OCI-LY1 (cell line): ENCODE results near the gene KITLG.

Experiments used
- H2AFZ ChIP-seq: fragments of 200-600 bp; sonication (generic), shearing (Covaris generic); 2 replicates; pipeline ENCODE4 v1.6.0; 2014; ENCODE audit warnings: antibody characterized with exemption, mild to moderate bottlenecking, low read length
- H3F3A ChIP-seq: fragments of 200-600 bp; sonication (generic), shearing (Covaris generic); 2 replicates; pipeline ENCODE4 v1.6.0; 2014; ENCODE audit warnings: mild to moderate bottlenecking, antibody characterized with exemption, low read length, moderate library complexity; ENCODE audit not compliant: insufficient read depth
- H3K27ac ChIP-seq: fragments of 200-600 bp; sonication (generic); 2 replicates; pipeline ENCODE4 v1.5.1; 2014; ENCODE audit warnings: low read length, mixed run types, mild to moderate bottlenecking, low read depth; ENCODE audit not compliant: poor library complexity, severe bottlenecking
- H3K27me3 ChIP-seq: fragments of 200-600 bp; sonication (generic); 2 replicates; pipeline ENCODE4 v1.6.0; 2014; ENCODE audit warnings: antibody characterized with exemption, mild to moderate bottlenecking, low read length, moderate library complexity; ENCODE audit not compliant: insufficient read depth
- H3K36me3 ChIP-seq: fragments of 200-600 bp; sonication (generic); 2 replicates; pipeline ENCODE4 v1.6.1; 2014; ENCODE audit warnings: mild to moderate bottlenecking, antibody characterized with exemption, low read length, moderate library complexity, mixed read lengths; ENCODE audit not compliant: insufficient read depth
- H3K4me1 ChIP-seq: fragments of 200-600 bp; sonication (generic); 2 replicates; pipeline ENCODE4 v1.5.1; 2014; ENCODE audit warnings: mild to moderate bottlenecking, low read length, moderate library complexity; ENCODE audit not compliant: insufficient read depth, severe bottlenecking
- H3K4me2 ChIP-seq: fragments of 200-600 bp; sonication (generic), shearing (Covaris generic); 2 replicates; pipeline ENCODE4 v1.6.1; 2014; ENCODE audit warnings: low read length
- H3K4me3 ChIP-seq: fragments of 200-600 bp; sonication (generic); 2 replicates; pipeline ENCODE4 v1.5.1; 2014; ENCODE audit warnings: low read length, low read depth, mild to moderate bottlenecking, mixed read lengths; ENCODE audit not compliant: poor library complexity, severe bottlenecking
- H3K79me2 ChIP-seq: fragments of 200-600 bp; shearing (Covaris generic); 2 replicates; pipeline ENCODE4 v1.6.1; 2016; ENCODE audit warnings: mixed run types, low read length, mixed read lengths; ENCODE audit not compliant: insufficient read depth
- H3K9ac ChIP-seq: fragments of 200-600 bp; sonication (generic), shearing (Covaris generic); 2 replicates; pipeline ENCODE4 v1.6.1; 2014; ENCODE audit warnings: mild to moderate bottlenecking, low read length, mixed read lengths
- H3K9me2 ChIP-seq: fragments of 200-600 bp; sonication (generic), shearing (Covaris generic); 2 replicates; pipeline ENCODE4 v1.6.1; 2014; ENCODE audit warnings: low read depth, mild to moderate bottlenecking, low read length, mixed read lengths
- H3K9me3 ChIP-seq: fragments of 200-600 bp; shearing (Covaris generic); 2 replicates; pipeline ENCODE4 v1.6.1; 2014; ENCODE audit warnings: low read length, mixed read lengths
- H4K20me1 ChIP-seq: fragments of 200-600 bp; sonication (generic), shearing (Covaris generic); 2 replicates; pipeline ENCODE4 v1.6.0; 2016; ENCODE audit warnings: mild to moderate bottlenecking, low read length; ENCODE audit not compliant: insufficient read depth
- CTCF ChIP-seq: fragments of 200-600 bp; sonication (generic), shearing (Covaris generic); IDR thresholded peaks from 2 replicates; pipeline ENCODE4 v1.5.1; 2017; ENCODE audit warnings: mild to moderate bottlenecking, antibody characterized with exemption, low read length, moderate library complexity, mixed read lengths
- EZH2 ChIP-seq: fragments of 200-600 bp; sonication (generic), shearing (Covaris generic); IDR thresholded peaks from 2 replicates; pipeline ENCODE4 v1.8.0; 2017; ENCODE audit warnings: borderline replicate concordance, mixed run types, mild to moderate bottlenecking, antibody characterized with exemption, low read length, moderate library complexity, mixed read lengths

Gene KITLG

GRCh38 chr12:88518863-88519403, 61.3 kb downstream of the KITLG start:
- no peaks in the 10 kb centered on the region for H3K79me2 ChIP-seq
- H3K27ac ChIP-seq: no peak overlapping the region
- H3K9me2 ChIP-seq: no peaks in the 10 kb centered on the region
- no peaks in the 10 kb centered on the region for H3K4me1 ChIP-seq
- no peak overlapping the region for H2AFZ ChIP-seq
- no peak overlapping the region for H3K9ac ChIP-seq
- no peak overlapping the region for H3K4me3 ChIP-seq
- H3F3A ChIP-seq: no peaks in the 10 kb centered on the region
- no peak overlapping the region for H3K4me2 ChIP-seq
- no peaks in the 10 kb centered on the region for H3K27me3 ChIP-seq
- TF ChIP-seq CTCF (no peak), EZH2 (no peak)
- no peaks in the 10 kb centered on the region for H3K9me3 ChIP-seq
- H3K36me3 ChIP-seq: no peaks in the 10 kb centered on the region
- no peaks in the 10 kb centered on the region for H4K20me1 ChIP-seq

DNA sequence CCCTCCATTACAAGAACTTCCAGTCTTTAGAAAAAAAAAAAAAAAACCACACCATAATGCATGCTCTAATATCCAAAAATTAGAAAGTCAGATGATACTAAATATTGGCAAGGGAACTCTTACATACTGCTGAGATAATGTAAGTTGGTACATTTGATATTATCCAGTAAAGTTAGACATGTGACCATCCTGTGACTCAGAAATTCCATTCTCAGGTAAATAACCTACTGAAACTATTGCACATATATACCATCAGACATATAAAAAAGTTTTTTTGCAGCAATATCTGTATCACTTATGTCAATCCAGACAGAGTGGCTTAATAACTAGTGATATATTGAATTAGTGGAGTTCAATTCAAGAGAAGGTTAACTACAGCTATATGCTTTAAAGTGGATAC, 63.5 kb downstream of the KITLG start:
- Histone ChIP-seq H3K9ac (no peak overlapping the region), H3K4me1 (no peaks in the 10 kb centered on the region), H3K36me3 (no peaks in the 10 kb centered on the region), H3K9me3 (no peaks in the 10 kb centered on the region), H3F3A (no peaks in the 10 kb centered on the region), H4K20me1 (no peaks in the 10 kb centered on the region), H3K27me3 (no peaks in the 10 kb centered on the region), H2AFZ (no peak overlapping the region), H3K9me2 (no peaks in the 10 kb centered on the region), H3K4me2 (no peak overlapping the region), H3K27ac (no peak overlapping the region), H3K79me2 (no peaks in the 10 kb centered on the region), H3K4me3 (no peak overlapping the region)
- no peak for TF ChIP-seq CTCF

GRCh38 chr12:88510843-88511242, 69.4 kb downstream of the KITLG start:
- no peaks in the 10 kb centered on the region for H3K4me1 ChIP-seq
- H3K9me2 ChIP-seq: no peaks in the 10 kb centered on the region
- no peaks in the 10 kb centered on the region for H3F3A ChIP-seq
- no peaks in the 10 kb centered on the region for H4K20me1 ChIP-seq
- no peak overlapping the region for H3K4me2 ChIP-seq
- no peaks in the 10 kb centered on the region for H3K36me3 ChIP-seq
- H3K9ac ChIP-seq: no peak overlapping the region
- H3K27ac ChIP-seq: no peak overlapping the region
- H3K79me2 ChIP-seq: no peaks in the 10 kb centered on the region
- H3K27me3 ChIP-seq: no peaks in the 10 kb centered on the region
- H2AFZ ChIP-seq: no peak overlapping the region
- H3K4me3 ChIP-seq: no peak overlapping the region
- no peaks in the 10 kb centered on the region for H3K9me3 ChIP-seq
- TF ChIP-seq EZH2 (no peak), CTCF (no peak)
